Measurements from ENCODE around the gene SIRPD.

The SIRPD gene

GRCh38 chr20:1566701-1567100 is 9.2 kb upstream of the SIRPD start:
- no peak for DNase-seq (ENCODE audit: low read depth)
- TF ChIP-seq CTCF (IDR thresholded peaks at IDR 0.05; ENCODE audit: control insufficient read depth, insufficient read depth, low read depth, low read length, missing control alignments) = no peak
- no peak overlapping the region for H3K4me3 ChIP-seq (ENCODE audit: control insufficient read depth, low read depth, low read length)

- DNase-seq (ENCODE audit: low read depth) = no peak
- TF ChIP-seq CTCF (IDR thresholded peaks at IDR 0.05; ENCODE audit: control insufficient read depth, insufficient read depth, low read depth, low read length, missing control alignments) = no peak
- H3K4me3 ChIP-seq (ENCODE audit: control insufficient read depth, low read depth, low read length) = no peak overlapping the region
Measured at GRCh38 chr20:1565461-1565860, 8.0 kb upstream of the SIRPD start.

GRCh38 chr20:1563598-1563997 is 6.1 kb upstream of the SIRPD start:
- TF ChIP-seq CTCF (IDR thresholded peaks at IDR 0.05; ENCODE audit: control insufficient read depth, insufficient read depth, low read depth, low read length, missing control alignments) = no peak
- no peak overlapping the region for H3K4me3 ChIP-seq (ENCODE audit: control insufficient read depth, low read depth, low read length)
- no peak for DNase-seq (ENCODE audit: low read depth)

- no peak for TF ChIP-seq CTCF (IDR thresholded peaks at IDR 0.05; ENCODE audit: control insufficient read depth, insufficient read depth, low read depth, low read length, missing control alignments)
- H3K4me3 ChIP-seq (ENCODE audit: control insufficient read depth, low read depth, low read length) = no peak overlapping the region
- no peak for DNase-seq (ENCODE audit: low read depth)
Measured at GRCh38 chr20:1562622-1563021, 5.1 kb upstream of the SIRPD start.

- H3K4me3 ChIP-seq (ENCODE audit: control insufficient read depth, low read depth, low read length) = no peak overlapping the region
- DNase-seq (ENCODE audit: low read depth) = no peak
- TF ChIP-seq CTCF (IDR thresholded peaks at IDR 0.05; ENCODE audit: control insufficient read depth, insufficient read depth, low read depth, low read length, missing control alignments) = no peak
Measured at GRCh38 chr20:1561350-1561749, 3.8 kb upstream of the SIRPD start.

- TF ChIP-seq CTCF (IDR thresholded peaks at IDR 0.05; ENCODE audit: control insufficient read depth, insufficient read depth, low read depth, low read length, missing control alignments) = no peak
- H3K4me3 ChIP-seq (ENCODE audit: control insufficient read depth, low read depth, low read length) = no peak overlapping the region
- no peak for DNase-seq (ENCODE audit: low read depth)
Measured at GRCh38 chr20:1555952-1556351, 1.6 kb downstream of the SIRPD start.

DNA sequence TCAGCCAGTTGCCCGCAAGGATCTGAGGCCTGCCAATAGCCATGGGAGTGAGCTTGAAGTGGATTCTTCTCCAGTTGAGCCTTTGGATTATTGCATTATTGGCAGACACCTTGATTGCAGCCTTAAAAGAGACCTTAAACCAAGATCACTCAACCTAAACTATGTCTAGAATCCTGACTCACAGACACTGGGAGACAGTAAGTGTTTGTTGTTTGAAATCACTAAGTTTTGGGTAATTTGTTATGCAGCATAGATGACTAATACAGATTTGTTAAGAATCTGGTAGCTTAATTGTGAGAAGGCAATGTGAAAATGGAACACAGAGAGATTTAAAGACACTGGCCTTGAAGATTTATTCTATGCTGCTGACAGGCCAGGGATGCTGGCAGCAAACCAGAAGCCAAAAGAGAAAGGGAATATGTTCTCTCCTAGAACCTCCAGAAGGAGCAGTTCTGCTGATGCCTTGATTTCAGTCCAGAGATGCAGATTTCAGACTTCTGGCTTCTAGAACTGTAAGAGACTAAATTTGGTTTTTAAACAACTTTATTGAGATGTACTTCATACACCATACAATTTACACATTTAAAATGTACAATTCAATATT is 17.6 kb downstream of the SIRPD start:
- no peak for DNase-seq (ENCODE audit: low read depth)
- no peak for TF ChIP-seq CTCF (IDR thresholded peaks at IDR 0.05; ENCODE audit: control insufficient read depth, insufficient read depth, low read depth, low read length, missing control alignments)
- no peak overlapping the region for H3K4me3 ChIP-seq (ENCODE audit: control insufficient read depth, low read depth, low read length)

Data from AG09309 (cell line).